CD4-positive, alpha-beta T cell treated with Interleukin-6 for 4 hours (primary cell): ENCODE results near the gene KRT13.

Source experiments
- DNase-seq: peaks from one replicate; pipeline ENCODE4 v3.0.0-alpha.2; 2020; ENCODE audit warnings: mixed read lengths

The KRT13 gene

DNA sequence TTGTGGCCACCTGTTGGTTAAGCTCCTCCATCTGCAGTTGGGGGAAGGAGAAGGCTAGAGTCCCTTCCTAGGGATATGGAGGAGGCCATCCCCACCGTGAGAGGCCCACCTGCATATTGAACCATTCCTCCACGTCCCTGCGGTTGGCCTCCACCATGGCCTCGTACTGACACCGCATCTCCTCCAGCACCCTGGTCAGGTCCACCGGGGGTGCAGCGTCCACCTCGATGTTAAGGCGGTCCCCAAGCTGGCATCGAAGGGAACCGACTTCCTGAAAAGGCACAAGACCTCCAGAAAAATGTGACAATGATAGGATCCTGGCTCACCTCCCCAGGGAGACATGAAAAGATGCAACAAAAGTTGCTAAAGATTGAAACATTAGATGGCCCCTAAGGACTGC is 41.2 kb downstream of the KRT13 start:
- no peak for DNase-seq

DNA sequence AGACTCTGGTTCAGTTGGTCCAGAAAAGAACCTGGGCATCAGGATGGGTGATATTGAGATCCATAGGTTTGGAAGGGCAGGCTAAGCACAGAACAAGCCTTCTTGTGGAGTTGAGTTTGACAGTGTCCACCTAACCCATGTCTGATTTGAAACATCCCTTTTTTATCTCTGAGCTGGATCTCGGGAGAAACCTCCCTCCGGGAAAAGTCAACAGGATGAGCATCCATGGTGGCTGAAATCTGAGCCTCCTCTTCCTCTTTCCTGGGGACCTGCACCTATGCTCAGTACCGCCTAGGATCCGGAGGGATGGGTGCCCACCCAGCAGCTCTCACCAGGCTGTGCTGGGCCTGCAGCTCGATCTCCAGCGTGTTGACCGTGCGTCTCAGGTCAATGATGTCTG is 41.7 kb downstream of the KRT13 start:
- no peak for DNase-seq

DNA sequence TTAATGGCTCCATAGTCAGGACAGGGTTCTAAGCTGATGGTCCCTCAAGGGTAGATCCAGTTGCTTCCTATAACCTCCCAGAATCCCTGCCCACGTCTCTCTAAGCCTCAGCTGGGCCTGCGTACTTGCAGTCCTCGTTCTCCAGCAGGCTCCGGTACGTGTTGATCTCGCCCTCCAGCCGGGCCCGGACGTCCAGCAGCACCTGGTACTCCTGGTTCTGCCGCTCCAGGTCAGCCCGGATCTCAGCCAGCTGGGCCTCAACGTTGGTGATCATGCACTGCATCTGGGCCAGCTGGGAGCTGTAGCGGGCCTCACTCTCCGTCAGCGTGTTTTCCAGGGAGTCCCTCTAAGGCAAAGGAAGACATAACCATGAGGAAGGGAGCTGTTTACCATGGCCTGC is 42.7 kb downstream of the KRT13 start:
- no peak for DNase-seq

DNA sequence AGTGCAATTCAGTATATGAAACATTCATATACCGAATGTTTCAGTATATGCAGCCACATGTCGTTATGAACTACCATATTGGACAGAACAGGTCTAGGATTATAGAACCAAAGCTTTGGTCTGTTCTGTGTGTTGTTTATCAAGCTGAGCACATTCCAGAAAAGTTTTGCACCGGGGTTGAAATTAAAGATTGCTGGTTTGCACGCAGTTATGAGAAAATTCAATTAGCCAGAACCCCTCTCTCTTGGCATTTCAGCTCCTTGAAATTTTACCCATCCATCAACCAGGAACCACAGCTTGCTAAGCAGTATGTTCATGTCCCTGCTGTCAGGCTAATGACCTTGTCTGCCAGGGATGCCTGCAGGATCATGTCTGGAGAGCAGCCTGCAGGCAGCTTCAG is 47.7 kb downstream of the KRT13 start:
- no peak for DNase-seq

DNA sequence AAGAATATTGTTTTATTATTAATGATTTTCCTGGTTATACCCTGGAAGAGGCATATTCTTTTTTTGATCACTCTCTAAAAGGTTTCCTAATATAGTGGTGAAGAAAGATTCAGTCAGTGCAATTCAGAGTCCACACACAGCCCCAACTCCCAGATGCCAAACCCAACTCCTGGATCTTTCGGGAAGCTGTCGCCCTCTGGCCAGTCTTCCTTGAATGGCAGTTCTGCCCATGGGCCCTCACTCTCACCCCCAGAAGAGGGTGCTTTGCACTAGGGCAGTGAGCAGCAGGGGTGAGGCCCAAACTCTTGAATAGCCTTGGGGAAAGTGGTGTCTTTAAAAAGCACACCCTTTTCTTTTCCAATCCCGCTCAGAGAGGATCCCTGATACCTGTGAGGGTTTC is 49.2 kb downstream of the KRT13 start:
- no peak for DNase-seq

DNA sequence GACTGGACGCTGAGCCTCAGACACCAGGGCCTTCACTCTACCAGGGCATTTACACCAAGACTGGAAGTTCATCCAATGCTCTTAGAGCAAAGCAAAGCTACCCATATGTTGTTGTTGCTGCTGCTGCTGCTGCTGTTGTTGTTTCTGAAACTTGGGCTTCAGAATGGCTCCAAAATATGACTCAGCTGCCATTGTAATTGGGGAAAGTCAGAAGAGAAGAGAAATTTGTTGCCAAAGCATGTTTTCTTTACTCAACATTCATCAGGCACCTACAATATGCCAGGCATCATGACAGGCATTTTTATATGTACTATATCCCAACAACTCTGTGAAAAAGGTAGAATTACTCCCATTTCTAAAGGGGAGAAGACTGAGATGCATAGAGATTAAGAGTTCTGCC is 50.2 kb downstream of the KRT13 start:
- no peak for DNase-seq

DNA sequence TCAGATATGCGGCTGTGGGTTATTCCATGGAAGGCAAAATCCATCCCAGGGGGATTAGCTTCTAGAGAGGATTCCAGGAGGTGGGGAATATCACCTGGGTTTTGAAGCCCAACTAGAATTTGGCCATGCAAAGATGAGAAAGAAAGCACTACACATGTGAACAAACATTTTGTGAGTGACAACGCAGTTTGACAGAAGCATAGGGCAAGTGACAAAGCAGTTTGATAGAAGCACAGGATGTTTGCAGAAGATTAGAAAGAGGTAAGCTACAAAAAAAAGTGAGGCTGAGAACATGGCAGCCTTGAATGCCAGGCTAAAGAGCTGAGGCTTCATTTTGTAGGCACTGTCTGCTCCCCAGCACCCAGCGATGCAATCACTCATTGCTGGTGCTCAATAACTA is 52.3 kb downstream of the KRT13 start:
- no peak for DNase-seq

DNA sequence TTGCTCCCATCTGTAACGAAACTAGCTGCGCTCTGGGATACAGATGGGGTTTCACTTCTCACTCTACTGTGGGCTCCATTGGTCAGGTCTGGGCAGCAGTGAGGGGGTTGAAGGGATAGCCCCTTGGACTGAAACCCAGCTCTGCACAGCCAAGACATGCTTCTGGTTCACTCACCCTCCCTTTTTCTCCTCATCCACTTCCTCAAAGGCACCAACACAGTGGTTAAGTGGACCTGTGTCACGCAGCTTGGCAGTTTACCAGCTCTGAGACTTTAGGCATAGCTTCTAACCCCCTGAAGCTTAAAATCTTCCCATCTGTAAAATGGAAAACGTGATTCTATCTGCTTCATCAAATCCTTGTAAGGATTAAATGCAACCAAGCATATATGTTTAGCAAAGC is 53.1 kb downstream of the KRT13 start:
- DNase-seq = no peak

DNA sequence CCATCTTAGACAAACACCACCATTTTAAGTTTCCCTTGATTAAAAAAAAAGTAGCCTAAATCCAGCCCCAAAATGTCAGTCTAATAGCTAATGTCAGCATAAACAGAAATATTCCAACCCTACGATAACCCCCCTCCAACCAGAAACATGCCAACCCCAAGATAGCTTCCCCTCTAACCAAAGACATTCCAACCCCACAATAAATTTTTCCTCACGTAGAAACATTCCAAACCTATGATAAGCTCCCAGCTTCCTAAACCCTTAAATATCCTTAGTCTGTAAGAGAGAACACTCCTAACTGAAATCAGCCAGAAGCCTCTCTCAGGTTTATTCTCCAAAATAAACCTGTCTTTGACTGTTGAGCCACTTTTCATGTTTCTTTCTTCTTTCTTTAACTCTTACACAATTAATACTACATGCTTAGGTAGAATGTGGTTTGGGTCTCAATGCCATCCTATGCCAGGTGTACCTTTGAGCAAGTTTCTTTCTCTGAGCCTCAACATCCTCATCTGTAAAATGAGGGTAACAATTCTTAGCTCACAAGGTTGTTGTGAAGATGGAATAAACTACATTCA is 54.2 kb downstream of the KRT13 start:
- no peak for DNase-seq
